GM19240 (cell line): ENCODE data around the gene MAS1L.
"Not testable (repeated sequence)": the region's sequence is repeated elsewhere in the genome, so short reads cannot be mapped to it uniquely, and the experiment has no call there.

Source experiments
- DNase-seq: peaks from one replicate; pipeline ENCODE4 v3.0.0; 2011; ENCODE audit warnings: low spot score; ENCODE audit not compliant: insufficient read length

MAS1L gene

DNA sequence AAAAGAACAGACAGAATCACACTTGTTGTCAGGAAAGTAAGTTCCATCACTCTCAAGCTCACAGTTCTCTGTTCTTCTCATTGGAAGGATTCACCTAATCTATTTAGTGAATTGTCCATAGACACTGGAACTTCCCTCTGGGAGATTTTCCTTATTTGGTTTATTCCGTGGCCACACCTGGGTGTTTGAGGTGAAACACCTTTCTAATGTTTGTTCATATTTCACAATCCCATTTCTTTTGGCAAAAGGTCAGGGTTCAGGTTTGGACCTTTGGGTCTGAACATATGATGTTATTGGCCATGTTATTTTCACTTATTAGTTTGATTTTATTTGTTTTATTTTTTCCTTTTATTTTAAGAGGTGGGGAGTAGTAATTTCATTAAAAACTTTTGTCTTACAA is 4.0 kb downstream of the MAS1L start:
- DNase-seq = no peak

DNA sequence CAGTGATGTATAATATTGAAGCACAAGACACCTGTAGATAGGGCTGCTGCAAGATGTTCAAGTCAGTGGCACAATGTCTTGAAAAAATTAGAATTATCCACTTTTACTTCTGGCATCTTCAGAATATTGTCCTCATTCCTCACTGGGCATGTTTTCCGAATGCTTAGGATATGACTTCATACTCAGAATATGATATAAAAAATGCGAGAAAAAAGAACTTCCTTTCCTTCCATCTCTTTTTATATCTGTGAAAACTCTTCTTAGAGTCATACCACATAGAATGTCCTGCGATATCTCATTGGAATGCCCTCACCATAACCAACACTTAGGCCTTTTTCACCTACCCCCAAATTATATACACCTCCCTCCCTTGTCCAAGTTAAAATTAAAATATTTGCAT is 4.6 kb downstream of the MAS1L start:
- DNase-seq = no peak

DNA sequence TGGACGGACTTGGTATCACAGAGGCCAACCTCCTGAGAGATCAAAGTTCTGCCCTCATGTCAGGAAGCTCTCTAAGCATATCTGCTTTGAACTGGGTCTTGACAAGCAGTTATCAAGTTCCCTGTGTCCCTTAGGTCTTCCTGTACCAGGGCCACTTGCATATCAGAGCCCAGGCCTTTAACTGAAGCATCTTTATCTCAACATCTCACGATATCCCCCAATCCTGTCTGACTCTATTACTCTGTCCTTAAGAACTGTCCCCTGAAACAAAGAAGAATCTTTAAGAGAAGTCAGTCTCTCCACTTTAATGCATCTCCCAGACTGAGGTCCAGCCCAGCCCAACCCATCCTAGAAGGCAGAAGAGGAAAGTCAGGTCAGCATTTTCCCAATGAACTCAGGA is 8.2 kb downstream of the MAS1L start:
- DNase-seq = no peak

DNA sequence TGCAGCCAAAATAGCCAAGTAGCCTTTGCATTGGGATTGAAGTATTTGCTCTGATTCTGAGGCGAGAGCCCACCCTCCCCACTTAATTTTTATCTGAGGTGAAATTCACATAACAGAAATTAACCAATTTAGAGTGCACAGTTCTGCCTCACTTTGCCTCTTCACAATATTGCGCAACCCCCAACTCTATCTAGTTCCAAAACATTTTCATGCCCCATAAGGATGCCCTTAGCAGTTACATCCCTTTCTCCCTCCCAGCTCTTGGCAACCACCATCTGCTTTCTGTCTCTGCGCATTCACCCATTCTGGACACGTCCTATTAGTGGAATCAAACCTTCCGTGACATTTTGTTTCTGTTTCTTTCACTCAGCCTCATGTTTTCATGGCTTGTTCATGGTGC is 9.0 kb downstream of the MAS1L start:
- DNase-seq = no peak

DNA sequence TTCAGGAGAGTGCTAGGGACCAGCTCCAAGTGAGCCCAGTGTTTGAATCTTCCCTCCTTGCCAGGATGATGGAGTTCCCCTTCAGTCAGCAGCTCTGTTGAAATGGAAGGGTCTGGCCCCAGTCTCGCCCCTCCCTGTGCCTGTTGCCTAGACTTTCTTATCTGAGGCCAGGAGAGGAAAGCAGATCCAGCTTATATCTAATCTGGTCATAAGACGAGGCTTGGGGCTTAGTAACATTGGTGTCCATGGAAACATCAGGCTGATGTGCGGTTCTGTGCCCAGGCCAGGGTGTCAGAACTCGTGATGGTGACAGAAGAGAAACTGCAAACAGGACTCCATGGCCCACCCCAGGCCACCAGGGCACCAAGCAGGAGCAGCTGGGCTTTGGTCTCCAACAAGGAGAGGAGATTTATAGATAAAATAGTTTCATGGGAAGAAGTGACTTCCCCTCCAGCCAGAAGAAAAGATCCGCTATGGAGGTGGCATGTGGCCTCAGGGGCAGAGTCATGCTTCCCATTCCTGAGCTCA is 9.8 kb downstream of the MAS1L start:
- DNase-seq = no peak

DNA sequence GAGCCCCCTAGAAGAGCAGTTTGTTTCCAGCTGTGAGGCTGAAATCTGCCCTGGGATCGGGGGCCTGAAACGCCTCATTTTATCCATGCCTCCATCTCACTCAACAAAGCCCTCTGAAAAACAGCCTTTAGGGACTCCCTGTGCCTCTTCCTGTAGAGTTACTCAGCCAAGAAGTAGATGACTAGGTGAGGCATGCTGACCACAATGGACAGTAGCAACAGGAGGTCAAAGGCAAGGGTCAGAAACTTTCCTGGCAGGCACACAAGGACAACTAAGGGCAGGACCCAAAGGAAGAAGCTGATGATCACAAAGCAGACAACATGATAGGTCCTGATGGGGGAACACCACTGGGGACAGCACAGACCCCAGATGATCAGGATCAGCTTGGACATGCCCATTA is 12.8 kb downstream of the MAS1L start:
- DNase-seq = no peak

DNA sequence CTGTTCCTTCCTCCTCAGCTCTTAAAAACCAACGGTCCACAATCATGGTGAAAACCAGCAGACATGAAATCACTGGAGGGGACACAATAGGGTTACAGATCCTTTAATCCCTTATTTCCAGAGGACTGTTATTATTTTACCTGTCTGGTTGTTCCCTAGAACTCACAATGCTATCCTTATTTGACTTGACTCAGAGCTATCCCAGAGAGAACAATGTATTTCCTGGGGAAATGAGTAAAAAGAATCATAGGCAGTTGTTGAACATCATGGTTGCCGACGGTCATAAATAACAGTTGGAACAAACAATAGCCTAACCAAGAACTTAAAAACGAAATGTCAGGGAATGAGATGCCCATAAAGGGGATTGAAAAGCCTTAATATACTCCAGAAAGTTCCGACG is 21.5 kb downstream of the MAS1L start:
- no peak for DNase-seq

DNA sequence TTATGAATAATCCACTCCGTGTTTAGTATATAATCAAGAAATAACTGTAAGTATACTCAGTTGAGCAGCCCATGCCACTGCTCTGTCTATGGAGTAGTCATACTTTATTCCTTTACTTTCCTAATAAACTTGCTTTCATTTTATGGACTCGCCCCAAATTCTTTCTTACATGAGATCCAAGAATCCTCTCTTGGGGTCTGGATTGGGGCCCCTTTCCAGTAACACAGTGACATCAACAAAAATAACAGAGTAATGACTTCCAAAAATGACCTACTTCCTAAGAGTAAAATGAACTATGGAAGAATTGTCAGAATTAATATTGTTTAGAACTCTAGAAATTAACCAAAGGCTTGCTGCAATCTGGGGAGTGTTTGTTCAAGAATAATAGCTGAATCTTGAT is 22.0 kb downstream of the MAS1L start:
- DNase-seq = no peak

DNA sequence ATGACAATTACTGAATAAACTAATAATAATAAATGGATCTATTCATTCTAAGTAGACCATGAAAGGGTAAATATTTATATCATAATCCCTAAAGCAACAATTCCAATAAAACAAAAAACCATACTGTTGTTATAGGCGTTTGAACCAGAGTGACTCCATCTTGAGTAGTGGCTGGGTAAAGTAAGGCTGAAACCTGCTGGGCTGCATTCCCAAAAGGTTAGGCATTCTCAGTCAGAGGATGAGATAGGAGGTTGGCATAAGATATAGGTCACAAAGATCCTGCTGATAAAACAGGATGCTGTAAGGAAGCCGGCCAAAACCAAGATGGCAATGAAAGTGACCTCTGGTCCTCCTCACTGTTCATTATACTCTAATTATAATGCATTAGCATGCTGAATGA is 22.5 kb downstream of the MAS1L start:
- DNase-seq = no peak

DNA sequence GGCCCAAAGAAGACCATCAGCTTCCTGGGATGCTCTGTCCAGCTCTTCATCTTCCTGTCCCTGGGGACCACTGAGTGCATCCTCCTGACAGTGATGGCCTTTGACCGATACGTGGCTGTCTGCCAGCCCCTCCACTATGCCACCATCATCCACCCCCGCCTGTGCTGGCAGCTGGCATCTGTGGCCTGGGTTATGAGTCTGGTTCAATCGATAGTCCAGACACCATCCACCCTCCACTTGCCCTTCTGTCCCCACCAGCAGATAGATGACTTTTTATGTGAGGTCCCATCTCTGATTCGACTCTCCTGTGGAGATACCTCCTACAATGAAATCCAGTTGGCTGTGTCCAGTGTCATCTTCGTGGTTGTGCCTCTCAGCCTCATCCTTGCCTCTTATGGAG is 25.7 kb downstream of the MAS1L start:
- DNase-seq = no peak

DNA sequence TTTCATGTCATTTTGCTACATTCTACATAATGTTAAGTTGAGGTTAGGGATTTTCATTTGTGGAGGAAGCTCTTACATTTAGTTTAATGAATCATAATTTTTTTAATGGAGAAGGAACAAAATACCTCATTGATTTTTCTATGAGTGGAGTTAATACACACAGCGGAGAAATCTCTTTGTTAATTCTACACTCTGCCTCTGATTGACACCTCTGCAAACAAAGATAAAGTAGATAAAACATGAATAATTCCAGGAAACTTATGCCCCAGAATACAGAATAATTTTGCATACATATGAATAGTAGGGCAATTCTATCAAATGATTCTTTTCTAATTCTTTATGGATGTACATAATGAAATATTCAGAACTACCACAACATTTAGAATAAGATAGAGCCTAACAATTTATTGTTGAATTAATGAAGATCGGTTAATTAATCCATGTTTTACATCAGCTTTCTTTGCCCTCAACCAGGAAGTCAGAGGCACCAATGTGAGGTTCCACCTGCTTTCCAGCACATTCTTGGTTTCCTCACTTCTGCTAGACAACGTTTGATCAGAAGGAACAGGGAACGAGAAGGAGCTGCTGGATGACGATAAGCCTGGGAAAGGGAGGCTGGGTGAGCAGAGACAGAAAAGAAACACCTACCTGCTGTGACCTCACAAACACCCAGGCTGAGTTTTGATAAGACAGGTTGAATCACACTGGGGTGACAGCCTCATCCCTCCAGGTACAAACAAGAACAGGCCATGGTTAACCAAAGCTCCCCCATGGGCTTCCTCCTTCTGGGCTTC is 26.5 kb downstream of the MAS1L start:
- no peak for DNase-seq

DNA sequence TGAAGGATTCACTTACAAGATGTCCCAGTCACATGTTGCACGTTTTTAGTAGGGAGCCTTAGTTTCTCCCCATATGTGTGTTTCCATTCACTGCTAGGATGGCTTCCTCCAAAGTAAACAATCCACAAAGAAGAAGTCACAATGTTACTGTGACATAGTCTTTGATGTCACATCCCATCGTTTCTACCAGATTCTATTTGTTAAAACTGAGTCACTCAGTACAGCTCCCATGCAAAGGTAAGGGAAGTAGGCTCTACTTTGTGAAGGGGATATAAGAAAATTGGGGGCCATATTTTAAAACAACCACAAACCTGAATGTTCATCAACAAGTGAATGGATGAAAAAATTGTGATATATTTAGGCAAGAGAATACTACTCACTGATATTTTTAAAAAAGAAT is 30.8 kb downstream of the MAS1L start, which contains the start of the genes OR11A1 and OR2H1:
Gene OR11A1 (minus strand): TSS at position 101 of the 400 bp plus-strand sequence. CDS start 29,430 bp downstream, outside the sequence.
Gene OR2H1 (plus strand): TSS at position 185 of the 400 bp plus-strand sequence. CDS start 4,615 bp downstream, outside the sequence.
- DNase-seq = no peak

DNA sequence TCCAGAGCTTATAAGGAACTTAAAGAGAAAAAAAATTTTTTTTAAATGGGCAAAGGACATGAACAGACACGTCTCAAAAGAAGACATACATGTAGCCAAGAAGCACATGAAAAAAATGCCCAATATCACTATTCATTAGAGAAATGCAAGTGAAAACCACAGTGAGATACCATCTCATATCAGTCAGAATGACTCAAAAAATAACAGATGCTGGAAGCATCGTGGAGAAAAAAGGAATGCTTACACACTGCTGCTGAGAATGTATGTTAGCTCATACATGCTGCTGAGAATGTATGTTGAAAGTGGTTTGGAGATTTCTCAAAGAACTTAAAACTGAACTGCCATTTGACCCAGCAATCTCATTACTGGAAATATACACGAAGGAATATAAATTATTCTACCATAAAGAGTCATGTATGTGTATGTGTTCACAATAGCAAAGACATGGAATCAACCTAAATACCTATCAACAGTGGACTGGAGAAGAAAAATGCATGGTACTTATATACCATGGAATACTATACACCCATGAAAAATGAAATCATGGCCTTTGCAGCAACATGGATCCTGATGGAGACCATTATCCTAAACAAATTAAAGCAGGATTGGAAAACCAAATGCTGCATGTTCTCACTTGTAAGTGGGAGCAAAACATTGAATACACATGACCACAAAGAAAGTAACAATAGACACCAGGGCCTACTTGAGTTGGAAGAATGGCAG is 36.1 kb downstream of the MAS1L start:
- DNase-seq = no peak

DNA sequence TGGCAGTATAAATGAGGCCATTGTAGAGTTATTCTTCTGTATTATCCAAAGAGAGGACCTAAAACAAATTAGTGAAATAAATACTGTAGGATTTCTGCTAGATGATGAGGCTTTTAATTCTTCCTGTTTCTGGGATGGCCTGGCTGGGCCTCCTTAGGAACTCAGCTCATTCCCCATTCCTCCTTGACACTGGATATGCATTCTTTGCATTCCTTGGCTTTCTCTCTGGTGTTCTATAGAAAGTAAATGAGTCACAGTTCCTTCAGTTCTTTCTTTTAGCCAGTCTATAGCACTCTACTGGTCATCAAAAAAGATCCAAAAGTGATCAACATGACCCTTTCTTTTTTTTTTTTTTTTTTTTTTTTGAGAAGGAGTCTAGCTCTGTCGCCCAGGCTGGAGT is 40.1 kb downstream of the MAS1L start:
- DNase-seq = no peak

DNA sequence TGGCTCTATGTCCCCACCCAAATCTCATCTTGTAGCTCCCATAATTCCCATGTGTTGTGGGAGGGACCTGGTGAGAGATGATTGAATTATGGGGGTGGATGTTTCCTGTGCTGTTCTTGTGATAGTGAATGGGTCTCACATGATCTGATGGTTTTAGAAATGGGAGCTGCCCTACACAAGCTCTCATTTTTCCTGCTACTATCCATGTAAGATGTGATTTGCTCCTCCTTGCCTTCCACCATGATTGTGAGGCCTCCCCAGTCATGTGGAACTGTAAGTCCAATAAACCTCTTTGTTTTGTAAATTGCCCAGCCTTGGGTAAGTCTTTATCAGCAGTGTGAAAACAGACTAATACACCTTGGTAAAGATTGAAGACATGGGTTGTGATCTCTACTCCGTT is 43.7 kb downstream of the MAS1L start:
- DNase-seq = not testable (repeated sequence)

DNA sequence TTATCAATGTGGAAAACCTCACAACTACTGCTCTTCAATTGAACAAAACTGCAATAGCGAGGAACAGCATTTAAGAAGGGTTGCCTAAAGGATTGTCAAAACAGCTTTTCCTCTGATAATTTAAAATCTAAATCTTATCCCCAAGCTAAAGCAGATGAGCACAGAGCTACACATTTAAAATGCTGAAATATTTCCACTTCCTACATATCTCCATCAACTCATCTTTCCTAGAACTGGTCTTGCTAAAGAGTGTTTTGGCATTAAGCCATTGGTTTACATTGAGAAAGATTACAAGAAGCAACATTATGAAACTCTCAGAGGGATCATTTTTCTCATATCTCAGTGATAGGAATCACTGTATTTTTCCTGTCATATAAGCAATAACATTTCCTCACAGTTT is 45.0 kb downstream of the MAS1L start:
- no peak for DNase-seq

DNA sequence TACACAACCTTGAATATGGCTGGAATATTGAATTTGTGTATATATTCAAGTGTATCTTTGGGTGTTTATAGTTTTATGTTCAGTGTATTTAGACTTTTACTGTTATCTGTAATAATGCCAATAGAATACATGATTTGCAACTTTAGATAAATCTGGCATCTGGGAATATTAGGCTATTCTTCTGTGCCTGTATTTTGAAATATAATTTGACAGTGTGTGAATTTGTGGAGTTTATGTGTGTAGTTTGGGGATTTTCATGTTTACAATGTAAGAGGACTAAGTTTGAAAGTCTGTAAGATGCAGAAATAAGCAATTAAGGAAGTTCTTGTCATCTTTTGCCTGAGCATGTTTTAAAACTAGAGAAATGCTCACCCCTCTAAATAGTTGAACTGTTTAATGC is 48.8 kb downstream of the MAS1L start, which contains the start of gene OR10C1:
Gene OR10C1 (plus strand): TSS at position 301 of the 400 bp plus-strand sequence. CDS start 710 bp downstream, outside the sequence.
- no peak for DNase-seq

DNA sequence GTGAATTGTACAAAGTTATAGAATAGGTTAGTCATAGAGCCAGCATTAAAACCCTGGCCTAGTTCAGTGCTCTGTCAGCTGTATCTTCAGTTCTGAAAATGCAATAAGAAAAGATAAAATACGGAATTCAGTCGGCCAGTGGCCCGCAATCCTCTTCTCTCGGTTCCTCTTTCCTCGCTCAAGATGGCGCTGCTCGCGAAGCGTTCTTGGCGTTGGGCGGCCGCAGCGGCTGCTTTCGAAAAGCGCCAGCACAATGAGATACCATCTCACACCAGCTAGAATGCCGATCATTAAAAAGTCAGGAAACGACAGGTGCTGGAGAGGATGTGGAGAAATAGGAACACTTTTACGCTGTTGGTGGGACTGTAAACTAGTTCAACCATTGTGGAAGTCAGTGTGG is 51.0 kb downstream of the MAS1L start:
- DNase-seq = not testable (repeated sequence)
